OCI-LY7 (cell line): ENCODE results near the gene FCSK. TPM values are rescaled to one million over a fixed set of nuclear protein-coding genes. Genes with fewer than 3 reads are reported as not detected.

ENCODE experiments used
- BruUV-seq: library from RNA; stranded (reverse); fragments of 400-500 nt; replicated peaks from 2 replicates; lab custom pipeline; 2021; lab: Mats Ljungman, UMichigan
- CTCF ChIA-PET: fragments of 300-600 bp; sonication (Branson Sonifier 250); formaldehyde crosslinking; loops from one replicate; lab custom pipeline; 2022; ENCODE audit warnings: antibody characterized with exemption; ENCODE audit not compliant: unreplicated experiment; lab: Charles Lee
- POLR2A ChIA-PET: fragments of 300-600 bp; sonication (Branson Sonifier 250); formaldehyde crosslinking; loops from one replicate; lab custom pipeline; 2022; ENCODE audit warnings: antibody characterized with exemption; lab: Charles Lee
- DNase-seq: peaks from one replicate; pipeline ENCODE4 v3.0.0-alpha.2; 2015; ENCODE audit warnings: low spot score
- H2AFZ ChIP-seq: fragments of 200-600 bp; sonication (generic), shearing (Covaris generic); 2 replicates; pipeline ENCODE4 v1.6.1; 2014; ENCODE audit warnings: mild to moderate bottlenecking, antibody characterized with exemption, low read length, moderate library complexity
- H3K27ac ChIP-seq: fragments of 200-600 bp; sonication (generic); 2 replicates; pipeline ENCODE4 v1.5.1; 2014; ENCODE audit warnings: mixed run types, low read depth, mild to moderate bottlenecking, moderate library complexity, low read length, inconsistent platforms; ENCODE audit not compliant: poor library complexity, severe bottlenecking
- H3K36me3 ChIP-seq: fragments of 200-600 bp; sonication (generic); 2 replicates; pipeline ENCODE4 v1.6.1; 2014; ENCODE audit warnings: mild to moderate bottlenecking, antibody characterized with exemption, low read length, moderate library complexity, mixed read lengths; ENCODE audit not compliant: insufficient read depth
- H3K4me1 ChIP-seq: fragments of 200-600 bp; sonication (generic); 2 replicates; pipeline ENCODE4 v1.5.1; 2014; ENCODE audit warnings: mild to moderate bottlenecking, low read length; ENCODE audit not compliant: insufficient read depth, poor library complexity, severe bottlenecking
- H3K4me2 ChIP-seq: fragments of 200-600 bp; sonication (generic); 2 replicates; pipeline ENCODE4 v1.6.1; 2014; ENCODE audit warnings: mild to moderate bottlenecking, low read length
- H3K4me3 ChIP-seq: fragments of 200-600 bp; sonication (generic); 2 replicates; pipeline ENCODE4 v1.5.1; 2014; ENCODE audit warnings: mild to moderate bottlenecking, low read depth, low read length; ENCODE audit not compliant: poor library complexity, severe bottlenecking
- H3K79me2 ChIP-seq: fragments of 200-600 bp; sonication (generic); 2 replicates; pipeline ENCODE4 v1.6.1; 2016; ENCODE audit warnings: low read depth, mild to moderate bottlenecking, low read length, moderate library complexity, mixed read lengths; ENCODE audit not compliant: insufficient read depth
- H3K9me2 ChIP-seq: fragments of 200-600 bp; sonication (generic); 2 replicates; pipeline ENCODE4 v1.6.1; 2016; ENCODE audit warnings: mild to moderate bottlenecking, low read length, mixed read lengths; ENCODE audit not compliant: insufficient read depth
- H3K9me3 ChIP-seq: fragments of 200-600 bp; sonication (generic); 2 replicates; pipeline ENCODE4 v1.6.1; 2014; ENCODE audit warnings: mild to moderate bottlenecking, mixed run types, low read length, mixed read lengths
- H4K20me1 ChIP-seq: fragments of 200-600 bp; sonication (generic); 2 replicates; pipeline ENCODE4 v1.6.1; 2014; ENCODE audit warnings: mild to moderate bottlenecking, antibody characterized with exemption, low read length, moderate library complexity, mixed read lengths; ENCODE audit not compliant: insufficient read depth
- EZH2phosphoT487 ChIP-seq: fragments of 200-600 bp; sonication (generic); IDR thresholded peaks from 2 replicates; pipeline ENCODE4 v1.6.1; 2018; ENCODE audit warnings: low read depth, borderline replicate concordance, mild to moderate bottlenecking, mixed run types, antibody characterized with exemption, low read length, moderate library complexity, mixed read lengths
- intact Hi-C: fragments of 100-400 bp; cut with micrococcal nuclease; formaldehyde crosslinking; loops from one replicate; pipeline ENCODE4 v1.10.0; 2022; ENCODE audit not compliant: unreplicated experiment
- total RNA-seq, 2 experiments: library from RNA; depleted of rRNA in 1 of 2; stranded (reverse); fragments of >200 nt in 1 of 2; shearing (Covaris generic) in 1 of 2; gene quantifications; 2 replicates each; pipeline ENCODE4 v1.2.3, GENCODE V29; 2014 to 2022
- TF ChIP-seq, protein P1 (sequence below): fragments of 200-600 bp; sonication (generic); conservative IDR thresholded peaks from 2 replicates; pipeline ENCODE4 v1.5.1; 2014; ENCODE audit warnings: mild to moderate bottlenecking, antibody characterized with exemption, low read length, moderate library complexity, mixed read lengths

The FCSK gene
- total RNA-seq, 2 experiments from 2014 or later = 6.8 to 14.3 TPM

DNA sequence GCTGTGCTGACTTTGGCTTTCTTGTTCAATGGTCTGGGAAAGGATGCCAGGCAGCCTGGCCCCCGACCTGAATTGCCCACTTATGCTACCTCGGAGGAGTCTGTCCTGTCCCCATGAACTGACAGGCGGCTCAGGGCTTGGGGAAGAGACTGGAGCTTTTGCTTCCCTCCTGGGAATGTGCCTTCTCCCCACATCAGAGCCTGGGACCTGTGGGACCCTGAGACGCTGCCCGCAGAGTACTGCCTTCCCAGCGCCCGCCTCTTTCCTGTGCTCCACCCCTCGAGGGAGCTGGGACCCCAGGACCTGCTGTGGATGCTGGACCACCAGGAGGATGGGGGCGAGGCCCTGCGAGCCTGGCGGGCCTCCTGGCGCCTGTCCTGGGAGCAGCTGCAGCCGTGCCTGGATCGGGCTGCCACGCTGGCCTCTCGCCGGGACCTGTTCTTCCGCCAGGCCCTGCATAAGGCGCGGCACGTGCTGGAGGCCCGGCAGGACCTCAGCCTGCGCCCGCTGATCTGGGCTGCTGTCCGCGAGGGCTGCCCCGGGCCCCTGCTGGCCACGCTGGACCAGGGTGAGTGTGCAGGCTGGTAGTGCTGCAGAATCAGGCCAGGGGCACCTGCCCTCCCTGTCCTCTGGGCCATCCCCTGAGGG is 18.5 kb downstream of the FCSK start:
- Histone ChIP-seq H3K4me2 (no peak overlapping the region), H3K9me3 (no peaks in the 10 kb centered on the region), H3K79me2 (no peaks in the 10 kb centered on the region), H3K9me2 (no peaks in the 10 kb centered on the region), H2AFZ (no peak overlapping the region), H3K4me3 (no peak overlapping the region), H3K36me3 (peaks cover under 1% of the 10 kb centered on the region; the same call in 1 of the 2 replicates), H3K27ac (no peak overlapping the region), H4K20me1 (no peaks in the 10 kb centered on the region), H3K4me1 (no peaks in the 10 kb centered on the region)
- DNase-seq = no peak
- ChIA-PET POLR2A (no interaction called here), CTCF (no interaction called here)
- TF ChIP-seq, protein P1, sequence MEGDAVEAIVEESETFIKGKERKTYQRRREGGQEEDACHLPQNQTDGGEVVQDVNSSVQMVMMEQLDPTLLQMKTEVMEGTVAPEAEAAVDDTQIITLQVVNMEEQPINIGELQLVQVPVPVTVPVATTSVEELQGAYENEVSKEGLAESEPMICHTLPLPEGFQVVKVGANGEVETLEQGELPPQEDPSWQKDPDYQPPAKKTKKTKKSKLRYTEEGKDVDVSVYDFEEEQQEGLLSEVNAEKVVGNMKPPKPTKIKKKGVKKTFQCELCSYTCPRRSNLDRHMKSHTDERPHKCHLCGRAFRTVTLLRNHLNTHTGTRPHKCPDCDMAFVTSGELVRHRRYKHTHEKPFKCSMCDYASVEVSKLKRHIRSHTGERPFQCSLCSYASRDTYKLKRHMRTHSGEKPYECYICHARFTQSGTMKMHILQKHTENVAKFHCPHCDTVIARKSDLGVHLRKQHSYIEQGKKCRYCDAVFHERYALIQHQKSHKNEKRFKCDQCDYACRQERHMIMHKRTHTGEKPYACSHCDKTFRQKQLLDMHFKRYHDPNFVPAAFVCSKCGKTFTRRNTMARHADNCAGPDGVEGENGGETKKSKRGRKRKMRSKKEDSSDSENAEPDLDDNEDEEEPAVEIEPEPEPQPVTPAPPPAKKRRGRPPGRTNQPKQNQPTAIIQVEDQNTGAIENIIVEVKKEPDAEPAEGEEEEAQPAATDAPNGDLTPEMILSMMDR = no peak
- TF ChIP-seq EZH2phosphoT487 = no peak
- intact Hi-C loops = loop anchor here (5.0 kb wide), 1 partner anchor 91 kb away; no protein-coding TSS in a partner anchor
- no TSS peak for BruUV-seq

DNA sequence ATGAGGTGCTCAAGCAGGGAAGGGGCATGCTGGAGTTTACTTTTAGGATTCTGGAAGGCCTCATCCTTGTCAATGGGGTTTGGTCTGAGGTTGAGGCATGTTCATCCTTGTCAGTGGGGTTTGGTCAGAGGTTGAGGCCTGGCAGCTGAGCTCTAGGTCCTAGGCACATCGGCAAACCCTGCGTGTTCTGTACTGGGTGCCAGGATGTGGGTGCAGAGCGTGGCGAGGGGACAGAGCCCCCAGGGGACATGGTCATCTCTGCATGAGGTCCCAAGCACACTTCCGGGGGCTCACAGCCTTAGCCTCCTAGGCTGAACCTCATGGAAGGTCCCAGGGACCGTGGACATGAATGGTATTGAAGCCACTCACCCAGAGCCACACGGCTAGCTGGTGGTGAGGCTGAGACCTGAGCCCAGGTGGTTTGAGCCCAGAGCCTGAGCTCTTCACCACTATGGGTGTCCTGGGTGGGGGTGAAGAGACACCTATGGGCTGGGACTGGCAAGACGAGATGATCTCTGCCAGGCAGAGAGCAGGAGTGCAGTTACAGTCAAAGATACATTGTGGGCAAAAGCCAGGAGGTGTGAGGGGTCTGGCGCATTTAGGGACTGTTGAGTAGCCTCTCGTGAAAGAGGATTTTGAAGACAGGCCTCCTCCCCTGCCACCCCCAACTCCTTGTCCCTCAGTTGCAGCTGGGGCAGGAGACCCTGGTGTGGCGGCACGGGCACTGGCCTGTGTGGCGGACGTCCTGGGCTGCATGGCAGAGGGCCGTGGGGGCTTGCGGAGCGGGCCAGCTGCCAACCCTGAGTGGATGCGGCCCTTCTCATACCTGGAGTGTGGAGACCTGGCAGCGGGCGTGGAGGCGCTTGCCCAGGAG is 19.3 kb downstream of the FCSK start:
- Histone ChIP-seq H3K9me3 (no peaks in the 10 kb centered on the region), H3K27ac (no peak overlapping the region), H3K4me2 (no peak overlapping the region), H3K4me1 (no peaks in the 10 kb centered on the region), H2AFZ (no peak overlapping the region), H3K36me3 (peaks cover 7% of the 10 kb centered on the region; the same call in 1 of the 2 replicates), H4K20me1 (no peaks in the 10 kb centered on the region), H3K9me2 (no peaks in the 10 kb centered on the region), H3K4me3 (no peak overlapping the region), H3K79me2 (no peaks in the 10 kb centered on the region)
- BruUV-seq = no TSS peak
- intact Hi-C loops = loop anchor here (5.0 kb wide), 1 partner anchor 91 kb away; no protein-coding TSS in a partner anchor
- DNase-seq = peak; percentile 40
- CTCF ChIA-PET = no interaction called here
- POLR2A ChIA-PET = no interaction called here
- TF ChIP-seq EZH2phosphoT487 = no peak
- TF ChIP-seq, protein P1 = peak; percentile 37; the same call in 1 of the 2 replicates
